Caki2 (cell line): ENCODE measurements around the gene CDYL2. TPM values are rescaled to one million over a fixed set of nuclear protein-coding genes. Genes with fewer than 3 reads are reported as not detected.
"Not testable (repeated sequence)": the region's sequence is repeated elsewhere in the genome, so short reads cannot be mapped to it uniquely, and the experiment has no call there.

Experiments used
- DNase-seq: peaks from one replicate; pipeline ENCODE4 v3.0.0-alpha.2; 2015; ENCODE audit warnings: low read depth
- in situ Hi-C: cut with HindIII; loops from 2 replicates; pipeline ENCODE4 v1.10.0; 2016; ENCODE audit warnings: low sequenced_read_pairs, low pct_unique_long_range_greater_than_20kb, mixed read lengths
- total RNA-seq: library from RNA; depleted of rRNA; stranded (reverse); fragments of >200 nt; shearing (Covaris generic); gene quantifications from 2 replicates; pipeline ENCODE4 v1.2.3, GENCODE V29; 2014; ENCODE audit warnings: low replicate concordance

The CDYL2 gene
- total RNA-seq, 1 experiment from 2014 or later = 2.5 TPM

DNA sequence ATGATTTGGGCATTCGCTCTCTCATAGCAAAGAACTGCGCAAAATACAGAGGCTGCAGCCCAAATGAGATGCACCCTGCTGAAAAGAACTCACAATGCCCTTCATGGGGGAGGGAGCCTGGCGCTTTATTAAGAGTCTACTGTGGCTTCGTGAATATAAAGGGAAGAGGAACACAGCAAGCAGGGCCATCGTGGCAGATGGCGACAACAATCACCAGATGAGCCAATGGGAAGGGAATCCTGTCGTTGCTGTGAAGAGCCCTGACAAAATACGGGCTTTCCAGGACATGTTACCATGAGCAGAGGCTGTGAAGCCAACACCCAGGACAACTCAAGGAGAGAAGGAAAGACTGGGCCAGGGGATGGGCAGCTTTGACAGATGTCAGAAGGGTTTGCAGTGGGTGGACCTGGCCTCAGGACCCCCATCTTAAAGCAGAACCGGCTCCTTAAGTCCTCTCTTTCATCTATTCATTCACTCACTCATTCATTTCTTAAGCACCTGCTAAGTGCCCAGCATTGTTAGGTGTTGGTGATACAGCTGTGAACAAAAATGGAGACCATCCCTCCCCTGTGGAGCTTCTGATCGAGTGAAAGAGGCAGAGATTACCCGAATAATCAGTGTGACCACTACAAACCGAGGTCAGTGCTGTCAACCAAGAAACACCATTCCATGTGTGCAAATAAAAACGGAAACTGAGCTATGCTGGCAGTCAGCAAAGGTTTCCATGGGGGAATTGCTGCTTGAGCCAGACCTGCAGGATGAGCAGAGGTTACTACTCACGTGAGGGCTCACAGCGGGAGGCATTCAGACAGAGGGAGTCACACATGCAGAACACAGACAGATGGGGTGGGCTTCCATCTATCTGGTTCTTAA is 137.8 kb downstream of the CDYL2 start:
- in situ Hi-C loops = no loop called here

DNA sequence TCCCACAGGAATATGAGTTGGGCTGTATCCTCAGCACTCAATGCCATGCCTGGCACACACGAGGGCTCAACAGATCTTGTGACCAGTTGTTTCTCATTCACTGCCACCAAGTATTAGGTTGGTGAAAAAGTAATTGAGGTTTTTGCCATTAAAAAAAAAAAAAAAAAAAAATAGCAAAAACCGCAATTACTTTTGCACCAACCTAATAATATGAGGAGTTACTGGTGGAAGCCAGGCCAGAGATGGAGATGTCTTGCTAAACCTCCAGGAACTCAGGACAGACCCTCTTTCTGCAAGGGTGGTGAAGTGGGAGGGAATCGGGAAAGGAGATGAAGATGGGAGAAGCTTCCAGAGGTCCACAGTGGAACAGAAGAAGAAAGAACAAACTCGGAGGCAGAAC is 139.0 kb downstream of the CDYL2 start:
- no peak for DNase-seq
- in situ Hi-C loops = no loop called here

More for the DNA sequence above, 137.8 kb downstream of the CDYL2 start:
- no peak for DNase-seq

DNA sequence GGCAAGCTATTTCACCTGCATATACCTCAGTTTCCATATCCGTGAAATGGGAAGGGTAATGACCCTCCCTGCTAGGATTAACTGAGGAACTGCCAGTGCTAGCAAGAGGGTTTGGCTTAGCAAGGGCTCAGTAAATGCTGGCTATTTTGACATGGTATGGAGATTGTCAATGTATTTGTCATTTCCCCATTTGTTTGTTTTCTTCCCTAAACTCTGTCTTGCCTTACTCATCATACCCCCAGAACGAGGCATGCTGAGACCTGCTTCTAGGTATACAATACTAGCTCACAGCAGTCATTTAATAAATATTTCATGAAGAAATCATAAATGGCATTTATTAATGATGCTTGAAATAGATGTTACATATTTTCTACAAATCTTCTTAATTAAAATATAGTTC is 139.6 kb downstream of the CDYL2 start:
- no peak for DNase-seq
- in situ Hi-C loops = no loop called here

DNA sequence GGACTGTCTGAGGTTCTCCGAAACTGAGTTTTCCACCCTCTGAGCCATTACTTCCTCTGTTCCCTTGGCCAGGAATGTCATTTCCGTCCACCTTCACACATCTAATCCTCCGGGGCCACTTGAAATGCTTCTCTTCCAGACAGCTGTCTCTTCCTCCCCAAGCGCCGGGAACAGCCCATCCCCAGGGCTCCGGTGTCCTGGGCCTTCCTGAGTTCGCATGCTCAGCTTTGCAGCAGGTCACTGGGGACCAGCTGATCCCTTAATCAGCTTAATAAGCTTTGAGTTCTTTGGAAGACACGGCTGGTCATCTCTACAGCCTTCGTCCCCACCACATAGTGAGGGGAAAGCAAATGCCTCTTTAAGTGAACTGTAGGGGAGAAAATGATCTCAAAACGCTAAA is 140.2 kb downstream of the CDYL2 start:
- DNase-seq = no peak
- in situ Hi-C loops = no loop called here

DNA sequence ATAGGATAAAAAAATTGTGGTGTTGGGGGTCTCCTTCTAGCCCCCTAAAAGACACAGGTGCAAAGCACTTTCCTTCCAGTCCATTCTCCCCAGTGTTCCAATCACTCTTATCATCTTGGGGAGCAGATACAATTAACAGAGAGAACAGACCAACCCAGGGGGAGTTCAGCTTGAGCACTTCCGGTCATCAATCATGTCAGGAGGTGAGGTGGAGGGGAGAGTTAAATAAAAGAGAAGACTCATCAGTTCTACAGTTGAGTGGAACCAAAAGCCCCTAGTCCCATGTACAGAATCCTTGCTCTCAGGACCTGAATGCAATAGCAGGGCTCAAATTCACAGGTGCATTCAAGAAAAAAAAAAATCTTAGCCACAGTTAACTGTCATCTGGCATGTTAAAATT is 141.3 kb downstream of the CDYL2 start:
- DNase-seq = no peak
- in situ Hi-C loops = no loop called here

DNA sequence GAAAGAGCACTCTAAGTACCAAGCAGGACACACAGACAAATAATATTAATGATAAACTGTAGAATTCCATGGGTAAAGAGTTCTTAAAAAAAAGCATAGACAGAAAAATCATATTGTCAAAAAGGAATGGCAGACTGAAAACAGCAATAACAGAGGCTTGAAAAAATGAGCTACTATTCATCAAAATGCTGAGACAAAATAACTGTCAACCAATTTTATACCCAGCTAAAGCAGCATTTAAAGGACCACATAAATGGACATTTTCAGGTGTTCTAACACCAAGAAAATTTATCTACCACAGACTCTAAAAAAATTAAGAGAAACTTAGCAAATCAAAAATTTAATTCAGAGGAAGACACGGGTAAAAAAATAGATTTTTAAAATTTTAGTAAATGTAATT is 144.5 kb downstream of the CDYL2 start:
- no peak for DNase-seq
- in situ Hi-C loops = no loop called here

DNA sequence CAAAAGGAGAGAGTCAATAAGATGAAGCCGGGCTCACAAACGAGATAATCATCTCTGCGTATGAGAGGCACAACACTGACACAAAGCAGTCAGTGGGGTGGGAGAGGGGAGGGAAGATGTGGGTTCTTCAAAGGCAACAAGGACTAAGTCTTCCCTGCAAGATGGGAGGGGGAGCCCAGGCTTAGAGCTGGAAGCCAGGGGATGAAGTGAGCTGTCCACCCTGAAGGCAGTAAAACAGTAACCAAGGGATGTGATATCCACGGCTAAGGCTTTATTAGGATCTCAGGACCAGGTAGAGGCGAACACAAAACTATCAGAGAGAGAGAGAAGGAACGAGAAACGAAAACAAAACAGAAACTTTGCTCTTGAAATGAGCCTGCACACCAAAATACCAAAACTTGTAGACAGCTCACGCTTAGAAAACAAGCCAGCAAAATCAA is 147.7 kb downstream of the CDYL2 start:
- no peak for DNase-seq
- in situ Hi-C loops = no loop called here

DNA sequence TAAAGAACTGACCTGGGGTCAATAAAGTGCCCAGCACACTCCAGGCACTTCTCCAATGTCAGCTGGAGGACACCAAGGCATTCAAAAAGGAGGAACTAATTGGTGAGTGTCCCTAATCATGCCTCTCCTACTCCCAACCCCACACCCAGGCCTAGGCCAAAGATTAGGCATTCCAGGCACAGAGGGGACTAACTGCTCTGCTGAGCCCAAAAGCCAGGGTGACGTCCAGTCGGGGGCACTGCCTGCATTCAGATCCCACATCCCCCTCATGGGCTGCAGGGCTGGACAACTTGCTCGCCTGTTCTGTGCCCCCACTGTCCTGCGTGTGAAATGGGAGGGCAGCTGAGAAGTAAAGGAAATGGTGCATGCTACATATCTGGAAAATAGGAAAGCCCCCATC is 148.2 kb downstream of the CDYL2 start:
- DNase-seq = no peak
- in situ Hi-C loops = no loop called here

DNA sequence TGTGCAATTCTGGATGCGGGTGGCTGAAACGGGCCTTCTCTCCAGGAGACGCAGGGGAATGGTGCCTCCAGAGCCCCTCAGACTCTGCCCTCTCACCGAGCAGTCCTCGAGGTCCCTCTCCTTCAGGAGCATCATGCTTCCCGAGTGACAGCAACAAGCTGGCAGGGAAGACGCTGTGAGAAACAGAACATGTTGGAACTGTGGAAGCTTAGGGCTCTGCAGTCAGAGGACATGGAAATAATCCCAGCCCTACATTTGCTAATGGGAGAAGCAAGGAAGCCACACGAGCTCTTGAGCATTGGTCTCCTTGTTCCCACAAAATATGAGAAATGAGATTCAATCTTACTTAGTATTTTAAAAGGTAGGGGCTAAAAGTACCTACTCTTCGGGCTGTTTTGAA is 148.6 kb downstream of the CDYL2 start:
- no peak for DNase-seq
- in situ Hi-C loops = no loop called here

DNA sequence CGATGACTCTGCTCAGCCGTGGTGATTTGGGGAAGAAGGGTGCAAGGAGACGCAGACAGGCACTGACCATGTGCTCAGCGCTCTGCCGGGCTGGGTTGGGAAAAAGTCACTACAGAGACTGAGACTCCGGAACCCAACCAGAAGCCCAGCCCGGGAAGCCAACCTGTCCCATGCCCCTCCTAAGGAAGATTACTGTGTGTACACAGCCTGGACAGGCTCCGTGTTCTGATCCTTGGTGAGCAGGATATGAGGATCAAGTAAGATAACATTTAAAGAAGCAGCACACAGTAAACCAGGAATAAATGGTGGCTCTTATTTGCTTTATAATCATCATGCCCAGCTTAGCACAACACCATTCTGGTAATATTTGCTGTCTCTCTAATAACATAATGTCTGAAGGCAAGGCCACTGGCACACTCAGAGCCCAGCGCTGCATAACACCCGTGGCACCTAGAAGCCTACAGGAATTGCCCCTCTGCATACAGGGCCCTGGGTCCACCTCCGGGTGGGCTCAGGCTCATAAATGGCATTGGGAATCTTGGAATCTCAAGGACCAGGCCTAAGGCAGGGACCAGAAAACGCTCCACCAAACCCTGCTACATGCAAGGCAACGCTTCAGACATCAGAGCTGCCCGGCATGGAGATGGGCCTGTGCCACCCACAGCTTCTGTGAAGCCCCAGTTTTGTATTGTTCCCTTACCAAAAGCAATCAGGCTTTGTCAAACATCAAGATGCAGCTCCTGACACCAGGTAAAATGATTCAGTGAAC is 150.1 kb downstream of the CDYL2 start:
- in situ Hi-C loops = no loop called here
- no peak for DNase-seq

DNA sequence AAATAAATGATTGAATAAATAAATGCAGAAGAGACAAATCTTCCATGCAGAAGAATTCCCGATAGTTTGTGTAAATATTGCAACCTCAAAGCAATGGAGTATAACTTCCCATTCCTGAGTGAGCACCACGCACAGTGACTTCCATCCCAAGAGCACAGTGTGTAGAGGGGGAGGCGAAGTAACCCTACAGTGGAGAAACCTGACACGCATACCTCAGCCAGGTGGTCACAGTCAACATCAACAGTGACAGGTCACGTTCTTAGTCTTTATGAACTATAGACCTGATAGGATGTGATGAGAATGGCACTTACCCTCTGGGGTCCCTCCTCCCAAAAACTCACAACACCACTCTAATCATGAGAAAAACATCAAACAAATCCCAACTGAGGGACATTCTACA is 152.0 kb downstream of the CDYL2 start:
- in situ Hi-C loops = no loop called here

DNA sequence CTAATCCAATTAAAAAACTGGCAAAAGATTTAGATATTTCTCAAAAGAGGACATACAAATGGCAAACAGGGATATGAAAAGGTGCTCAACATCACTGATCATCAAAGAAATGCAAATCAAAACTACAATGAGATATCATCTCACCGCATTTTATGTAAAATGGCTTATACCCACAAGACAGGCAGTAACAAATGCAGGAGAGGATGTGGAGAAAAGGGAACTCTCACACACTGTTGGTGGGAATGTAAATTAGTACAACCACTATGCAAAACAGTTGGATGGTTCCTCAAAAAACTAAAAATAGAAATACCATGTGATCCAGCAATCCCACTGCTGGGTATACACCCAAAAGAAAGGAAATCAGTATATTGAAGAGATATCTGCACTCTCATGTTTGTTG is 154.1 kb downstream of the CDYL2 start:
- in situ Hi-C loops, DNase-seq: not testable (repeated sequence)

More for the DNA sequence above, 152.0 kb downstream of the CDYL2 start:
- no peak for DNase-seq

DNA sequence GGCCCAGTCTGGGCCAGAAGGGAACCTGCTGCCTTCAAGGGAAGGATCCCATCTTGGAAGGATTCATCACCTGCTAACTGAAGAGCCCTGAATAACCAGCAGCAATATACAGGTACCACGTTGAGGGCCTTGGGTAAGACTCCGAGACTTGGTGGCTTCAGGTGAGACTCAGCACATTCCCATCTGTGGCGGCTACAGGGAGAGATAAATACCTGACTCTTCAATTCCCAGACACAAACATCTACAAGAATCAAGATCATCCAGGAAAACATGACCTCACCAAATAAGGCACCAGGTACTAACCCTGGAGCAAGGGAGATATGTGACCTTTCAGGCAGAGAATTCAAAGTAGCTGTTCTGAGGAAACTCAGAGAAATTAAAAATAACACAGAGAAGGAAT is 164.1 kb downstream of the CDYL2 start:
- in situ Hi-C loops = no loop called here
- DNase-seq = no peak

DNA sequence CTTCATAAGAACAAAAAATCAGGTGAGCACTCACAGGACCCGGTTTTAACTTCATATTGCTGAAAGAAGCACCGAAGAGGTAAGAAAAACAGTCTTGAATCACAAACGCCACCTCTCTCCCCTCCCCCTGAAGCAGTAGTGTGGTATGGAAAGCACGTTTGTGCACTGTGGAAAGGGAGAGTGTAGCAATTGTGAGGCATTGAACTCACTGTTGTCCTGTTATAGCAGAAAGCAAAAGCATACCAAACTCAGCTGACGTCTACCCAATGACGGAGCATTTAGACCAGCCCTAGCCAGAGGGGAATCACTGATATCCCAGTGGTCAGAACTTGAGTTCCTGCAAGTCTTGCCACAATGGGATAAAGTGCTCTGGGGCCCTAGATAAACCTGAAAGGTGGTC is 164.8 kb downstream of the CDYL2 start:
- in situ Hi-C loops = no loop called here
- no peak for DNase-seq

DNA sequence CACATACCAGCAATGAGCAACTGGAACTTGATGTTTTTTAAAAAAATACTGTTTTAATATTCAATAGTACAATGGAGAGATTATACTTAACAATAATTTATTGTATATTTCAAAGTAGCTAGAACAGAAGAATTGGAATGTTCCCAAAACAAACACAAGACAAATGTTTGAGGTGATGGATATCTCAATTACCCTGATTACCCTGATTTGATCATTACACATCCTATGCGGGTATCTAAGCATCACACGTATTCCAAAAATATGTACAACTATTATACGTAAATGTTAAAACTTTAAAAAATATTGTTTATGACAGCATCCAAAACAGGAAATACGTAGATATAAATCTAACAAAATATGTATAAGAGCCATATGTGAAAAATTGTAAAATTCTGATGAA is 166.8 kb downstream of the CDYL2 start:
- in situ Hi-C loops = no loop called here
- DNase-seq = no peak

DNA sequence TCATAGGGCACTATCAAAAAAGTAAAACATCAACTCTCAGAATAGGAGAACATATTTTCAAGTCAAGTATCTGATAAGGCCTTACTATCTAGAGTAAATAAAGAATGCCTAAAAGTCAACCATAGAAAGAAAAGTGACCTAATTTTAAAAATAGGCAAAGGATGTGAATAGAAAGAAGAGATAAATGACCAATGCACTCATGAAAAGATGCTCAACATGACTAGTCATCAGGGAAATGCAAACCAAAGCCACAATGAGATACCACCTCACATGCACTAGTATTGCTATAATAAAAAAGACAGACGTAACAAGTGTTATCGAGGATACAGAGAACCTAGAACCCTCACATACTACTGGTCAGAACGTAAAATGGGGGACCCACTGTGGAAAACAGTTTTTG is 172.8 kb downstream of the CDYL2 start:
- in situ Hi-C loops = no loop called here
- DNase-seq = no peak

DNA sequence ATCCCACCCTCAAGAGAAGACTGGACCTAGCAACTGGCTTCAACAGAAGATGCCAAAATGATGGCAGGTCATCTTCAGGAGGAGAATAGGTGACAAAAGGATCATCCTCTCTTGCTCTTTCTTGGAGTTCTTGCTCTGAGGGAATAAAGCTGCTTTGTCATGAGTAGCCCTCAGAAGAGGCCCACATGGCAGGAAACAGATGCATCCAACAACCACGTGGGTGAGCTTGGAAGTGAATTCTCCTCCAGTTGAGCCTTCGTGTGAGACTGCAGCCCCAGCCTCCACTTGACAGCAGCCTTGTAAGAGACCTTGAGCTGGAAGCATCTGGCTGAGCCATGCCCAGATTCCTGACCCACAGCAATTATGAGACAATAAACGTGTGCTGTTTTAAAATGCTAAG is 176.1 kb downstream of the CDYL2 start:
- in situ Hi-C loops = no loop called here

DNA sequence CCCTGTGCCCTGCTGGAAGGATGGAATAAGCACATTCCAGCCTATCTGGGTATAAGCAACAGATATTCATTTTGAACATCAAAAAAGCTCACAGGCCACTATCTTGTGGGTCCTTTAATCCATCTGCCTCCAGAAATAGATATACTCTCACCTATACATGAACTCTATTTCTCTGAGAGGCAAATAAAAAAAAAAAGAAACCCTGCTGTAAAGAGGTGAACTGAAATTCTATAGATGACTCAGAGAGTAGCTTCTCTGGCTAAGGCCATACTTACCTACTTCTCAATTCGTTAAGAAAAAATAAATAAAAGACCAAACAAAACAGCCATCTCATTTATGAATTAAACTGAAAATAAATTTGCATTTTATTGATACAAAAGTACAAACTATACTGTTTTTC is 177.3 kb downstream of the CDYL2 start:
- in situ Hi-C loops = no loop called here
- no peak for DNase-seq

More for the DNA sequence above, 176.1 kb downstream of the CDYL2 start:
- DNase-seq = no peak

DNA sequence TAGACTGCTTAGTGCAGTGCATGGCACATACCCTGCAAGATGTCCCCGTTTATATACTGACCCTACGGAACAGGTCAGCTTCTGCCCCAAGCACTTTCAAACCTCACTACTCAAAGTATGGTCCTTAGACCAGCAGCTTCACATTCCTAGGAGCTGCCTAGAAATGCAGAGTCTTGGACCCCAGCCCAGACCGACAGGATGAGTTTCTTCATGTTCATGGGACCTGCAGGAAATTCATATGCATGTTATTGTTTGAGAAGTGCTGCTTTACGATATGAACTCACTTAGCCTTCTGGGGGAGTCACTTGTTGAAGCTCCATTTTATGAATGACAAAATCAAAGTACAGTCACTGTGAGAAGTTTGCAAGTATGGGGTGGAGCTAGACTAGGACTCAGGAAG is 181.0 kb downstream of the CDYL2 start:
- in situ Hi-C loops = no loop called here
- no peak for DNase-seq
